A549 (cell line): Measurements from ENCODE around the gene FBXO31. TPM values are rescaled to one million over a fixed set of nuclear protein-coding genes. Genes with fewer than 3 reads are reported as not detected.

ENCODE experiments used
- ATAC-seq, 2 experiments: fragments of 200-7000 bp in 1 of 2; fragments of >200 bp in 1 of 2; cut with Nextera tagmentation in 1 of 2; cut with Tn5 transposase in 1 of 2; 3 replicates each; pipeline versions ENCODE4 v1.8.0 to v1.9.1; 2018 to 2020; ENCODE audit warnings: mild to moderate bottlenecking in 1 of 2, moderate library complexity in 1 of 2
- CTCF ChIA-PET: fragments of 300-600 bp; sonication (Branson Sonifier 250); formaldehyde crosslinking; extraction: SDS; loops from one replicate; lab custom pipeline; 2021; ENCODE audit warnings: antibody characterized with exemption, inconsistent platforms; lab: Yijun Ruan, JAX
- POLR2A ChIA-PET: fragments of 350-600 bp; formaldehyde crosslinking; extraction: SDS; loops from one replicate; lab custom pipeline; 2021; ENCODE audit warnings: antibody characterized with exemption, inconsistent platforms; lab: Yijun Ruan, JAX
- DNase-seq, 2 experiments: peaks; one replicate each; pipeline versions ENCODE4 v3.0.0 to v3.0.0-alpha.2; 2011 to 2016; ENCODE audit warnings: low read depth in 1 of 2, low spot score in 1 of 2
- FAIRE-seq: peaks from 2 replicates; lab custom pipeline; 2011; peaks lifted over from hg19 to GRCh38; lab: Jason Lieb, UNC
- H3K27ac ChIP-seq, 2 experiments: fragments of >200 bp; sonication (Bioruptor Twin); formaldehyde crosslinking; 3 replicates each; pipeline ENCODE4 v1.5.1; 2016 to 2017
- H3K4me1 ChIP-seq: fragments of >200 bp; sonication (Bioruptor Twin); formaldehyde crosslinking; 3 replicates; pipeline ENCODE4 v1.6.1; 2016
- H3K4me2 ChIP-seq: fragments of >200 bp; sonication (Bioruptor Twin); formaldehyde crosslinking; 3 replicates; pipeline ENCODE4 v1.6.1; 2016
- H3K4me3 ChIP-seq: fragments of >200 bp; sonication (Bioruptor Twin); formaldehyde crosslinking; 3 replicates; pipeline ENCODE4 v1.5.1; 2016
- H3K9me3 ChIP-seq: fragments of >200 bp; sonication (Bioruptor Twin); formaldehyde crosslinking; 3 replicates; pipeline ENCODE4 v1.6.1; 2016
- BCL3 ChIP-seq: fragments of >200 bp; sonication (Bioruptor Twin); formaldehyde crosslinking; IDR thresholded peaks from 3 replicates; pipeline ENCODE4 v1.6.1; 2016
- CHD2 ChIP-seq: fragments of 150-350 bp; IDR thresholded peaks from 2 replicates; pipeline ENCODE4 v1.6.1; 2014; ENCODE audit warnings: low read length; ENCODE audit not compliant: partially characterized antibody
- EHF ChIP-seq: fragments of 250-450 bp; sonication (Bioruptor Pico); IDR thresholded peaks from 2 replicates; pipeline ENCODE4 v1.5.0; 2020; ENCODE audit warnings: mild to moderate bottlenecking
- EHMT2 ChIP-seq: fragments of 200-600 bp; sonication (generic); IDR thresholded peaks from 2 replicates; pipeline ENCODE4 v1.6.1; 2016; ENCODE audit warnings: antibody characterized with exemption, low read depth, mild to moderate bottlenecking, moderate library complexity
- HES2 ChIP-seq: fragments of >200 bp; sonication (Bioruptor Twin); formaldehyde crosslinking; IDR thresholded peaks from 2 replicates; pipeline ENCODE4 v1.6.1; 2016
- HOXA7 ChIP-seq: fragments of 250-450 bp; sonication (Bioruptor Pico); IDR thresholded peaks from 2 replicates; pipeline ENCODE4 v1.5.0; 2020; ENCODE audit warnings: mild to moderate bottlenecking, moderate library complexity
- HOXB13 ChIP-seq: fragments of 250-450 bp; sonication (Bioruptor Pico); IDR thresholded peaks from 2 replicates; pipeline ENCODE4 v1.5.0; 2020; ENCODE audit warnings: low read depth, mild to moderate bottlenecking, moderate library complexity
- HOXB5 ChIP-seq: fragments of 250-450 bp; sonication (Bioruptor Pico); IDR thresholded peaks from 2 replicates; pipeline ENCODE4 v1.5.0; 2020; ENCODE audit warnings: mild to moderate bottlenecking, moderate library complexity
- JUNB ChIP-seq: fragments of >200 bp; sonication (Bioruptor Twin); formaldehyde crosslinking; IDR thresholded peaks from 2 replicates; pipeline ENCODE4 v1.6.1; 2016
- MAFK ChIP-seq: fragments of 450-650 bp; IDR thresholded peaks from 2 replicates; pipeline ENCODE4 v1.6.1; 2014; ENCODE audit not compliant: partially characterized antibody
- NFE2L2 ChIP-seq: fragments of 150-350 bp; conservative IDR thresholded peaks from 2 replicates; pipeline ENCODE4 v1.6.1; 2014; ENCODE audit warnings: low read length
- PHF8 ChIP-seq: fragments of 200-600 bp; sonication (generic); IDR thresholded peaks from 2 replicates; pipeline ENCODE4 v1.6.1; 2016; ENCODE audit warnings: low read depth, mild to moderate bottlenecking, antibody characterized with exemption, moderate library complexity, borderline replicate concordance
- POLR2AphosphoS2 ChIP-seq: conservative IDR thresholded peaks from 2 replicates; pipeline ENCODE4 v1.6.1; 2012; ENCODE audit warnings: low read length, improper control_type of control experiment, inconsistent platforms
- RAD21 ChIP-seq, 2 experiments: fragments of >200 bp in 1 of 2; sonication (Bioruptor Twin) in 1 of 2; formaldehyde crosslinking in 1 of 2; IDR thresholded peaks in 1 of 2; conservative IDR thresholded peaks in 1 of 2; 2 replicates in 1 of 2; 3 replicates in 1 of 2; pipeline ENCODE4 v1.6.1; 2012 to 2018; ENCODE audit warnings: inconsistent platforms in 1 of 2
- RFX5 ChIP-seq: fragments of 450-650 bp; IDR thresholded peaks from 2 replicates; pipeline ENCODE4 v1.7.1; 2014; ENCODE audit warnings: antibody characterized with exemption, mild to moderate bottlenecking, moderate library complexity
- SMC3 ChIP-seq: fragments of >200 bp; sonication (Bioruptor Twin); formaldehyde crosslinking; IDR thresholded peaks from 3 replicates; pipeline ENCODE4 v1.6.1; 2018; ENCODE audit warnings: inconsistent platforms
- ZC3H11A ChIP-seq: fragments of 450-650 bp; IDR thresholded peaks from 2 replicates; pipeline ENCODE4 v1.6.1; 2014; ENCODE audit warnings: antibody characterized with exemption, mild to moderate bottlenecking
- ZFP36 ChIP-seq: fragments of 450-650 bp; IDR thresholded peaks from 2 replicates; pipeline ENCODE4 v1.6.1; 2014; ENCODE audit warnings: borderline replicate concordance; ENCODE audit not compliant: partially characterized antibody
- WGBS: methylation state at CpG from one replicate; pipeline ENCODE4 v1.1.6; 2017; ENCODE audit errors: missing lambda C conversion rate; 5-methylcytosine and 5-hydroxymethylcytosine counted together
- polyA plus RNA-seq, 4 experiments: library from polyadenylated mRNA; depleted of rRNA in 3 of 4; stranded (reverse); fragments of >200 nt; fragmentation: RNase III in 1 of 4; extraction: RNeasy Plus Mini Kit Qiagen cat#74134 plus additional on column Dnase treatment in 1 of 4; gene quantifications; 2 replicates in 3 of 4; 3 replicates in 1 of 4; pipeline ENCODE4 v1.2.3, GENCODE V29; 2011 to 2017
- TF ChIP-seq, protein P1 (sequence below): fragments of 200-600 bp; sonication (generic); IDR thresholded peaks from 2 replicates; pipeline ENCODE4 v1.6.1; 2016; ENCODE audit warnings: antibody characterized with exemption, mild to moderate bottlenecking, moderate library complexity
- TF ChIP-seq, protein P2 (sequence below): fragments of 250-450 bp; sonication (Bioruptor Pico); IDR thresholded peaks from 2 replicates; pipeline ENCODE4 v1.5.0; 2020; ENCODE audit warnings: low read depth, mild to moderate bottlenecking, moderate library complexity
- TF ChIP-seq, protein P3 (sequence below): fragments of 250-450 bp; sonication (Bioruptor Pico); IDR thresholded peaks from 2 replicates; pipeline ENCODE4 v1.5.0; 2021; ENCODE audit warnings: mild to moderate bottlenecking, moderate library complexity, borderline replicate concordance
- TF ChIP-seq, protein P4 (sequence below): fragments of 450-650 bp; IDR thresholded peaks from 2 replicates; pipeline ENCODE4 v1.6.1; 2014; ENCODE audit warnings: antibody characterized with exemption

The FBXO31 gene
- polyA plus RNA-seq, 2 of the 4 experiments (the other 2 are of a cell fraction): 10.5 to 11.1 TPM

- TF ChIP-seq SMC3: no peak
- TF ChIP-seq EHMT2: no peak
- TF ChIP-seq RFX5: no peak
- no peak for TF ChIP-seq POLR2AphosphoS2
- TF ChIP-seq MAFK: no peak
Measured at GRCh38 chr16:87368029-87368770, 15.4 kb downstream of the FBXO31 start (continued).

- DNase-seq (no peak), FAIRE-seq (no peak), ATAC-seq (no peak)
- ChIA-PET CTCF (no interaction called here), POLR2A (no interaction called here)
- no peaks in the 10 kb centered on the region for H3K4me1 ChIP-seq
- H3K9me3 ChIP-seq: no peaks in the 10 kb centered on the region
- H3K4me2 ChIP-seq: no peak overlapping the region
- H3K4me3 ChIP-seq: no peak overlapping the region
- no peak overlapping the region for H3K27ac ChIP-seq
- TF ChIP-seq, protein P1, sequence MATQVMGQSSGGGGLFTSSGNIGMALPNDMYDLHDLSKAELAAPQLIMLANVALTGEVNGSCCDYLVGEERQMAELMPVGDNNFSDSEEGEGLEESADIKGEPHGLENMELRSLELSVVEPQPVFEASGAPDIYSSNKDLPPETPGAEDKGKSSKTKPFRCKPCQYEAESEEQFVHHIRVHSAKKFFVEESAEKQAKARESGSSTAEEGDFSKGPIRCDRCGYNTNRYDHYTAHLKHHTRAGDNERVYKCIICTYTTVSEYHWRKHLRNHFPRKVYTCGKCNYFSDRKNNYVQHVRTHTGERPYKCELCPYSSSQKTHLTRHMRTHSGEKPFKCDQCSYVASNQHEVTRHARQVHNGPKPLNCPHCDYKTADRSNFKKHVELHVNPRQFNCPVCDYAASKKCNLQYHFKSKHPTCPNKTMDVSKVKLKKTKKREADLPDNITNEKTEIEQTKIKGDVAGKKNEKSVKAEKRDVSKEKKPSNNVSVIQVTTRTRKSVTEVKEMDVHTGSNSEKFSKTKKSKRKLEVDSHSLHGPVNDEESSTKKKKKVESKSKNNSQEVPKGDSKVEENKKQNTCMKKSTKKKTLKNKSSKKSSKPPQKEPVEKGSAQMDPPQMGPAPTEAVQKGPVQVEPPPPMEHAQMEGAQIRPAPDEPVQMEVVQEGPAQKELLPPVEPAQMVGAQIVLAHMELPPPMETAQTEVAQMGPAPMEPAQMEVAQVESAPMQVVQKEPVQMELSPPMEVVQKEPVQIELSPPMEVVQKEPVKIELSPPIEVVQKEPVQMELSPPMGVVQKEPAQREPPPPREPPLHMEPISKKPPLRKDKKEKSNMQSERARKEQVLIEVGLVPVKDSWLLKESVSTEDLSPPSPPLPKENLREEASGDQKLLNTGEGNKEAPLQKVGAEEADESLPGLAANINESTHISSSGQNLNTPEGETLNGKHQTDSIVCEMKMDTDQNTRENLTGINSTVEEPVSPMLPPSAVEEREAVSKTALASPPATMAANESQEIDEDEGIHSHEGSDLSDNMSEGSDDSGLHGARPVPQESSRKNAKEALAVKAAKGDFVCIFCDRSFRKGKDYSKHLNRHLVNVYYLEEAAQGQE: no peak
- TF ChIP-seq HOXB5 (CRISPR knock-in tag) (no peak), ZFP36 (no peak), BCL3 (no peak), JUNB (no peak), CHD2 (no peak), ZC3H11A (no peak), HES2 (no peak), EHF (no peak), HOXA7 (CRISPR knock-in tag) (no peak), RAD21 (conservative IDR thresholded peaks at IDR 0.05 in 1 of 2, IDR thresholded peaks at IDR 0.05 in 1 of 2) (no peak), PHF8 (no peak), HOXB13 (no peak), NFE2L2 (no peak), RFX5 (no peak)
- TF ChIP-seq, protein P2, sequence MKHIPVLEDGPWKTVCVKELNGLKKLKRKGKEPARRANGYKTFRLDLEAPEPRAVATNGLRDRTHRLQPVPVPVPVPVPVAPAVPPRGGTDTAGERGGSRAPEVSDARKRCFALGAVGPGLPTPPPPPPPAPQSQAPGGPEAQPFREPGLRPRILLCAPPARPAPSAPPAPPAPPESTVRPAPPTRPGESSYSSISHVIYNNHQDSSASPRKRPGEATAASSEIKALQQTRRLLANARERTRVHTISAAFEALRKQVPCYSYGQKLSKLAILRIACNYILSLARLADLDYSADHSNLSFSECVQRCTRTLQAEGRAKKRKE (CRISPR knock-in tag): no peak
- TF ChIP-seq, protein P3, sequence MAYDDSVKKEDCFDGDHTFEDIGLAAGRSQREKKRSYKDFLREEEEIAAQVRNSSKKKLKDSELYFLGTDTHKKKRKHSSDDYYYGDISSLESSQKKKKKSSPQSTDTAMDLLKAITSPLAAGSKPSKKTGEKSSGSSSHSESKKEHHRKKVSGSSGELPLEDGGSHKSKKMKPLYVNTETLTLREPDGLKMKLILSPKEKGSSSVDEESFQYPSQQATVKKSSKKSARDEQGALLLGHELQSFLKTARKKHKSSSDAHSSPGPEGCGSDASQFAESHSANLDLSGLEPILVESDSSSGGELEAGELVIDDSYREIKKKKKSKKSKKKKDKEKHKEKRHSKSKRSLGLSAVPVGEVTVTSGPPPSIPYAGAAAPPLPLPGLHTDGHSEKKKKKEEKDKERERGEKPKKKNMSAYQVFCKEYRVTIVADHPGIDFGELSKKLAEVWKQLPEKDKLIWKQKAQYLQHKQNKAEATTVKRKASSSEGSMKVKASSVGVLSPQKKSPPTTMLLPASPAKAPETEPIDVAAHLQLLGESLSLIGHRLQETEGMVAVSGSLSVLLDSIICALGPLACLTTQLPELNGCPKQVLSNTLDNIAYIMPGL (CRISPR knock-in tag): no peak
- TF ChIP-seq, protein P4, sequence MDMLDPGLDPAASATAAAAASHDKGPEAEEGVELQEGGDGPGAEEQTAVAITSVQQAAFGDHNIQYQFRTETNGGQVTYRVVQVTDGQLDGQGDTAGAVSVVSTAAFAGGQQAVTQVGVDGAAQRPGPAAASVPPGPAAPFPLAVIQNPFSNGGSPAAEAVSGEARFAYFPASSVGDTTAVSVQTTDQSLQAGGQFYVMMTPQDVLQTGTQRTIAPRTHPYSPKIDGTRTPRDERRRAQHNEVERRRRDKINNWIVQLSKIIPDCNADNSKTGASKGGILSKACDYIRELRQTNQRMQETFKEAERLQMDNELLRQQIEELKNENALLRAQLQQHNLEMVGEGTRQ: no peak
- TF ChIP-seq, all 56 proteins: peak for 0
- WGBS: 89% methylated on average over 9 of the region's 9 CpGs
Measured at GRCh38 chr16:87367529-87367928, 16.0 kb downstream of the FBXO31 start.
